Measurements from ENCODE around the gene CDR2.
A peak's percentile ranks its signal among the peaks of the same experiment; 100 is the strongest.
"Not testable (repeated sequence)": the region's sequence is repeated elsewhere in the genome, so short reads cannot be mapped to it uniquely, and the experiment has no call there.

CDR2 gene

DNA sequence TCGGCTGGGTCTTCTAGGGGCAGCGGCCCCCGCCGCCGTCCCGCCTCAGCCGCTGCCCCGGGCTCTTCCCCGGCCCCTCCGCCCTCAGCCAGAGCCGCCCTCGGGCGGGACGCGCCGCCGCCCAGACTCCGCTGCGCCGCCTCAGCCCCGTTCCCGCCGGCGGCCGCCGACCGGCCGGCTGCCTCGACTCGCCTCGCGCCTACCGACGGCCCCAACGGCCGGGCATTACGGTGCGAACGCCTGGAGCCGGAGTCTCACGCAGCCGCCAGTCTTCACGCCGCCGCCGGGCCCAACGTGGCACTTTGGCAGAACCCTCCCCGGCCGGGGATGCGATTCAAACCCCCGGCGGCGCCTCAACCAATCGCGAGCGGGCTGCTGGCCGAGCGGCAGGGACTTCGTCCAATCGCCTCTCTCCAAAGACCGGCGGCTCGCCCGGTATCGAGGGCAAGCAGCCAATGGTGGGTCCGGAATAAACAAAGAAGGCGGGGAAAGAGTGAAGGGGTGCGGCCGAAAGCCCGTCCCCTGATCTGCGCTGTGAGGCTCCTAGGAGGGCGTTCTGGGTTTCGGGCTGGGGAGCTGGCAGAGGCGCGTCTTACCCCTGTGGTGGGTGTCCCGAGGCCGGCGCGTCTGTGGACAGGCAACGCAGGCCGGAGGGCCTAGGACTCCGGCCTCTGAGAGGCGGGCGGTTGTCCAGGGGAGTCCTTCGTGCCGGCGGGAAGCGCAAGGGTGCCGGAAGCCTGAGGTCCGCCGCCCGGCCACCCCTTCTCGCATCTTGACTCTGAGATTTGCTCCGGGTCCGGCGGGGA, at the start of gene CDR2:
Gene CDR2, minus strand, starts transcription at position 309 of the 806 bp plus-strand sequence. CDS start 310 bp downstream, outside the sequence.
- DNase-seq (ENCODE audit: low read depth in 2 of 2), result peak; percentile 88 to 95

DNA sequence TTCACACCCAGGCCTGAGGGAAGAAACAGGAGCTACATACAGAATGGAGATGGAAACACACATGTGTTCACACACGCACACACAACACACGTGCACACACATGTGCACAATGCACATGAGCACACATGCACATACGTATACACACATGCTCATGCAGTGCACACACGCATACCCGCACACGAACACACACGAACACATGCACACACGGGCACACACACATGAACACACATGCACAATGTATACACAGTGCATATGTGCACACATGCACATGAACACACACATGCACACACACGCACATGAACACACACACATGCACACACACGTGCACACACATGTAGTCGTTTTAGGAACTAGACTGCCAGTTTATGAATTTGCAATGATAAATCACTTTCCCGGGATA, 49.3 kb upstream of the CDR2 start:
- no peak for DNase-seq (ENCODE audit: low read depth in 2 of 2)

DNA sequence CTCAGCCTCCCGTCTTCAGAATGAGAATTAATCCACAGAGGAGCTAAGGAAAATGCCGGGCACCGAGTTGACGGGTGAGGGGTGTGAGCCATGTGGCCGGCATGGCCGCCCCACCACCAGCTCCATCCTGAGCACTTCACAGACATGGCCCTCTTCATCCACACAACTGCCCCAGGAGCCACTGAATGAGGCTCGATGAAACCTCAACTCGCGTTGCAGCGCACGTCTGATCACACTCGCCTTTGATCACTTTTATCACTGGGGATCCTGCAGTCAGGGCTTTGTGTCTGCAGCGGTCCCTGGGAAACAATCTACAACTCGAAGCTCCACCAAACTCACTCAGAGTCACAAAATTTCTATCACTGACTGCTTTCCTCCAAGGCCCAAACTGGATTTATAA, 46.7 kb upstream of the CDR2 start:
- no peak for DNase-seq (ENCODE audit: low read depth in 2 of 2)

DNA sequence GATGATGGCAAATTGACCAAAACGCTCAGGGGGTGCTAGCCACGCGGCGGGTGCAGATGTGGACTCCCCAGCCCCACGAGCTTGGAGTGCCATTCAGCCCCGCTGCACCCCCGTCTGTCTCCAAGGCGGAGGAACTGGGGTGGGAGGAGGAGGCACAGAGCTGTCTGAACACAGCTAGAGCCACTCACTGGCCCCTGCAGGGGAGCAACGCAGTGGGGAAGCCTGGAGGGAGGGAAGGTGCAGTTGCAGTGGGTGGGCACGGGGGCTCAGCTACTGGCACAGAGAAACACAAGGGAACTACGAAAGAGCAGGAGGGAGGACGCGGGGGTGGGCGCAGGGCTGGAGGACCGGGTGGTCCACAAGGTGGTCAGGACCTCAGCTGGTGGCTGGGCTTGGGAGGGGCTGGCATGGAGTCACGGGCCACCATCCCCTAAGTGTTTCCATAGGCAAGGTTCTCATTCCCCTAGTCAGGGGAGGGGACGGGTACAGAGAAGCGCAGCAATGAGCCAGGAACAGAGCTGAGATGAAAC, 46.3 kb upstream of the CDR2 start:
- no peak for DNase-seq (ENCODE audit: low read depth in 2 of 2)

DNA sequence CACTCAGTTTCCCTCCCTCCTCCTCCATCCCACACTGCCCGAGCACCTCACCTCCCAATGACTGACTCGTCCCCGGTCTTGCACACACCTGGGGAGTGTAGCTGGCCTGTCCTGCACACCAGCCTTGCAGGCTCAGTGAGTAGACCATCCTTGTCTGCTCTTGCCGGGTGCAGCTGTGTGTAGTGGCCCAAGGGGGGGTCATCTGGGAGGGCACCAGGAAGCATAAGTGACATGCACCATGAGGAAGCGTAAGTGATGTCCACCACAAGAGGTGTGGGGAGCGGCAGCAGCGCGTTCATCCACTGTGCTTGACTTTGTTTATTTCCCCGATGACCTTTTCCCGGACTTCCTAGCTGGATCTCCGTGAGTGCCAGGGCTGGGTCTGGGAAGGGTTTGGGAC, 45.5 kb upstream of the CDR2 start:
- DNase-seq (ENCODE audit: low read depth in 2 of 2), result no peak

DNA sequence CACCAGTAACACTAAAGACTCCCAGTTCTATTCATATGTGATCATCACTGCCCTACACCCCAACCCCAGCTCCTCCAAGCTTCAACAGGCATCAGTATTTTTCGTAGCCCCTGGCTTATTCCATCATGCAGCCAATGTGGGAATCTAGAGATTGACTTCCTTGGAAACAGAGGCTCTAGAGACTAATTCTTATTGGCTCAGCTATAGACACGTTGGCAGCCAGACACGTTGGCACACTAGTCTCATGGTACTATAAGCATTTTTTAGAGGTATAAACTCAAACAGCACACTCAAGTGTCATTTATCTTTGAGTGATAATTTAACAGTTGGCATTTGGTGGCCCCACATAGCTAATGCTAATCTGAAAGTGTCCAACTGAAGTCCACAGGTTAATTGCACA, 44.4 kb upstream of the CDR2 start:
- DNase-seq (ENCODE audit: low read depth in 2 of 2), result no peak

DNA sequence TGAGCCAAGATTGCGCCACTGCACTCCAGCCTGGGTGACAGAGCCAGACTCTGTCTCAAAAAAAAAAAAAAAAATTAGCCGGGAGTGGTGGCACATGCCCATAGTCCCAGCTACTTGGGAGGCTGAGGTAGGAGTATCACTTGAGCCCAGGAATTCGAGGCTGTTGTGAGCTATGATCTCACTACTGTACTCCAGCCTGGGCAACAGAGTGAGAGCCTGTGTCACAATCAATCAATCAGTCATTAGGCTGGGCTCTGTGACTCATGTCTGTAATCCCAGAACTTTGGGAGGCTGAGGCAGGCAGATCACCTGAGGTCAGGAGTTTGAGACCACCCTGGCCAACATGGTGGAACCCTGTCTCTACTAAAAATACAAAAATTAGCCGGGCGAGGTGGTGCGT, 43.4 kb upstream of the CDR2 start:
- not testable (repeated sequence) for DNase-seq (ENCODE audit: low read depth in 2 of 2)

DNA sequence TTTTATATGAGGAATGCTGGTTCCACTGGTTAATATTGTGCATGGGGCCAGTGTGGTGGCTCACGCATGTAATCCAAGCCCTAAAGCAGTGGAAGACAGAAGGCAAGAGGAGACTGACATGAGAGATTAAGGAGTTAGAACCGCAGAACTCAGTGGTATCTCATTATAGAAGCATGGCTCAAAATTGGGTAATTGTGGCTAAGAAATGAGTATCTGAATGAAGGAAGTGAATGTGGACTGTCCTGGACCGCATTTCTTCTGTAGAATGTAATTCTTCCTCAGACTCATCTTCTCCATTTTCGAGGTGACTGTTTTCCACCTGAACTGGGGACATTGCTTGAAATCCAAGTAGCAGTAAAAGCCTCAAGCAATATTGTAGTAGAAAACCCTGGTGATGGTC, 42.6 kb upstream of the CDR2 start:
- DNase-seq (ENCODE audit: low read depth in 2 of 2), result no peak

DNA sequence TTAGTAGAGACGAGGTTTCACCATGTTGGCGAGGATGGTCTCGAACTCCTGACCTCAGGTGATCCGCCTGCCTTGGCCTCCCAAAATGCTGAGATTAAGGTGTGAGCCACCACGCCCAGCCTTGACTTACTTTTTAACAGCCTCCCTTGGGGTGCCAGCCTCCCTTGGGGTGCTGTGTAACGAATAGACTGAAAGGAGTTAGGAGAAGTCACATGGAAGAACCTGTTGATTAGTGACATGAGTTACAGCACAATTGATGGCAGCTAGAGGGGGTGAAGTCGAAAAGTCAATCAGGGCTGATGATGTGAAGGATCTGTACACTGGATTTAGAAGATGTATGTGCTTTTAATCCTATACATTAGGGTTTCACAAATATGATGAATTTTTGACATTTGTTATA, 39.4 kb upstream of the CDR2 start:
- DNase-seq (ENCODE audit: low read depth in 2 of 2), result no peak

DNA sequence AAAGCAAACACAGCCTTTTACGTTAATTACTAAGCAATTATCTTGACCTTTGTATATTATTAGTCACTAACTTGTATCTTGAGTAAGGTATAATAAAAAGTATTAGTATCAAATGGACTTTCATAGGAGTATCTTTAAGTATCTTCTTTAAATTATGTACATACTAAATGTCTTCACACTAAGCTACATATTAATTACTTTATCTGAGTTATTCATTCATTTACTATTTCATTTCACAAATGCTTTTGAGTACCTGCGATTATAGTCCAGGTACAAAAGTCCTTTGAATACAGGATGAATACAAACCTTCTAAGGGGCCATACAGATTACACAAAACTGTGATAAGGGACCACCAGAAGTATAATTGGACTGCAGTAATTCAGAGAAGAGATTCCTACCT, 33.1 kb upstream of the CDR2 start:
- no peak for DNase-seq (ENCODE audit: low read depth in 2 of 2)

DNA sequence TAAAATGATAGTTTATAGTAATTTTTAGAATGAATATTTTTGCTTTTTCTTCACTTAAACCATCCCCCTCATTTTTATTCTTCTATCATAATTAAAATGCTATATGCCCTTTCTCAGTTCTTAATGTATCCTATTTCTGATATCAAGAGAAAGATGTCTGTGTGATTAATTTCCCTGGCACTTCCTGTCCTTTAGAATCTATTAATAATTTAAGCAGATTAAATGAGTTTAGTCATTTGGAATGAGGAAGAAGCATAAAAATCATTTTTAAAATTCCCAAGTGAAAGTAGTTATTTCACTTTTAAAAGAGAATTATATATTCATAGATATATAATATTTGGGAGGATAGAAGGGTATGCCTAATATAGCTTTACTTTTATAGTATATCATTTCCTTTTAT, 27.8 kb upstream of the CDR2 start:
- DNase-seq (ENCODE audit: low read depth in 2 of 2), result no peak

DNA sequence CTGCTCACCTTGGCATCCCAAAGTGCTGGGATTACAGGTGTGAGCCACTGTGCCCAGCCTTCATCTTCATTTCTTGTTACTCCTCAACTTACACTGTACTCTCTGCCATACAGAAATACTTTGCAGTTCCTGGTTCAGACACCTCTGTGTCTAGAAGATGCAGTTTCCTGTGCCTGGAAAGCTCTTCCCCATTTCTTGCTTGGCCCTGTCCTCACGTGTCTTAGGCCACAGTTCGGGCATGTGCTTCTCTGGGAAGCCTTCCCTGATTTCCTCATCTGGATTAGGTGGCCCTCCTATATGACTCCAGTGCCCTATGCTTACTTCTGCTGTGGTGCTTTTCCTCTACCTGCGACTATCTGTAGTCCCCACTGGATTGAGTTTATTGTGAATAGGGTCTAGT, 26.5 kb upstream of the CDR2 start:
- no peak for DNase-seq (ENCODE audit: low read depth in 2 of 2)

DNA sequence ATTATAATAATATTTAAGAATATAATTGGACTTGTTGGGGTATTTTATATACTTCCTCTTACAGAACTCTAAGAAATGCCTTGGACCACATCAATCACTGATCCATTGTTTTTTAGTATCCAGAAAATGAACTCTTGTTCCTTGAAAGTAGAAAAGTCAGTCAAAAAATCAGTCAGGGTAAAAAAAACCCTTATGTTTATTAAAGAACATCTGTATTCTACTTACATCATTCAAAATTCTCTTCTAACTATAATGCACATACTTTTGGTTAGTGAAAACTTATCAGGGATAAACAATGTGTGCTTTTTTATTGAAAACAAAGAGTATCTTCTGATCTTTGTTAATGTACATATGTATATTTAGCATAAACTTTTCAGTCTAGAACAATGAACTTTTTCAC, 23.5 kb upstream of the CDR2 start:
- no peak for DNase-seq (ENCODE audit: low read depth in 2 of 2)

DNA sequence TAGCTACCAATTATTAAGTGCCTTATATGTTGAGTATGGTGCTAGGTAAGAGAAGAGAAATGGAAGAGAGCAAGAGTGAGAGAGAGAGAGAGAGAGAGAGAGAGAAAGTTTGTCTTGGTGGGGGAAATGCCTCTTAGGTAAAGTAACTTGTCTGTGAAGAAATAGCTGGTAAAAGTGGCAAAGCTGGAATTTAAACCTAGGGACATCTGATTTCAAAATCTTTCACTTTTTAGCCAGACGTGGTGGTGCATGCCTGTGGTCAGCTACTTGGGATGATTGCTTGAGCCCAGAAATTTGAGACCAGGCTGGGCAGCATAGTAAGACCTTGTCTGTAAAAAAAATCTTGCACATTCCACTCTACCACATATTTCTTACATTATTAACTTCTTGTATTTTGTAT, 23.0 kb upstream of the CDR2 start:
- DNase-seq (ENCODE audit: low read depth in 2 of 2), result no peak

DNA sequence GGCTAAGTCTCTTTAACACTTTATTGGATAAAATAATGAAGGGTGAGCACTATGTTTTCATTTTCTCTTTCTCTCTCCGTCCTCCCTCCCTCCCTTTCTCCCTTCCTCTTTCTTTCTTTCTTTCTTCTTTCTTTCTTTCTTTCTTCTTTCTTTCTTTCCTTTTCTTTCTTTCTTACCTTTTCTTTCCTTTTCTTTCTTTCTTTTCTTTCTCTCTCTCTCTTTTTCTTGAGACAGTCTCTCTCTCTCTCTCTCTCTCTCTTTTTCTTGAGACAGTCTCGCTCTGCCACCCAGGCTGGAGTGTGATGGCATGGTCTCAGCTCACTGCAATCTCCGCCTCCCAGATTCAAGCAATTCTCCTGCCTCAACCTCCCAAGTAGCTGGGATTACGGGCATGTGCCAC, 21.5 kb upstream of the CDR2 start:
- no peak for DNase-seq (ENCODE audit: low read depth in 2 of 2)

DNA sequence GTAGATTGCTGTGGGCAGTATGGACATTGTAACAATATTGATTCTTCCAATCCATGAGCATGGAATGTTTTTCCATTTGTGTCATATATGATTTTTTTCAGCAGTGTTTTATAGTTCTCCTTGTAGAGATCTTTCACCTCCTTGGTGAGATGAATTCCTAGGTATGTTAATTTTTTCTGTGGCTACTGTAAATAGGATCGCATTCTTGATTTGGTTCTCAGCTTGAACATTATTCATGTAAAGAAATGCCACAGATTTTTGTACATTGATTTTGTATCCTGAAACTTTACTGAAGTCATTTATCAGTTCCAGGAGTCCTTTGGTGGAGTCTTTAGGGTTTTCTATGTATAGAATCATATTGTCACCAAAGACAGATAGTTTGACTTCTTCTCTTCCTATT, 19.7 kb upstream of the CDR2 start:
- DNase-seq (ENCODE audit: low read depth in 2 of 2), result no peak

DNA sequence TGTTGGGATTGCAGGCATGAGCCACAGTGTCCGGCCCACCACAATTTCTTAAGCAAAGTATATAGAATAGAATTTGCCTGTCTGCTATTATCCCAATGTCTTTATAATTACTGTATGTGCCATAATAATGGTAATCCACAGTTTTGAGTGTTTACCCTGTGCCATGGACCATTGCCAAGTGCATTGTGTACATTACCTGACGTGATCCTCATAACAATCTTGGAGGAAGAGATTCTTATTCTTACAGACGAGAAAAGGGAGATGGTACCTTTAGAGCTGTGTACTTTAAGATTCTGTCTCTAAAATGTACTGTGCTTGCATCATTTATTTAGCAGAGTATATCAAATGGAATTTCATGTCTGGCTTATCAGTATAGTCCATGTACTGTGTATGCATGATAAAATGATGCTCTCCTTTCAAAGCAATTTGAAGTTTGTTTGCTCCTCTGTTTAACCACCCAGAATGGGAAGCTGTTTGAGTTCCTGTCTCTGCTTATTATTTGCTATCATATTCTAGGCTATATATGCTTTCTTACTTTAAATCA, 13.8 kb upstream of the CDR2 start:
- no peak for DNase-seq (ENCODE audit: low read depth in 2 of 2)

DNA sequence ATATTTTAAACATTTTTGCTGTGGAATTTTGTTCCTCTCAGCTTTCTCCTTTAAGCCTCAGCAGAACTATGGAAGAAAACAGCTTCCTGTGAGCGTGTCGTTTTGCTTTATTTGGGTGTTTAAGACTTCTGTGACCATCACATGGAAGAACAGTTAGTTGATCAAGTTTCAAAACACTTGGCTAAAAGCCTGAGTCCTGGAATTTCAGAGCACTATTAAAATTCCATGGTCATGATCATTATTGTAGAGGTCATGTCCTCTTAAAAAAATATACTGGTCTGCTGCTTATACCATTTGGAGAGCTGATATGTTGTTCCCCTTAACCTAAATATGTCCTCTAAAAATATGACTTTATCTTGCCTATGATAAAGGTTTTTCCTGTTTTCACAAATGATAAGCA, 12.6 kb upstream of the CDR2 start:
- no peak for DNase-seq (ENCODE audit: low read depth in 2 of 2)

DNA sequence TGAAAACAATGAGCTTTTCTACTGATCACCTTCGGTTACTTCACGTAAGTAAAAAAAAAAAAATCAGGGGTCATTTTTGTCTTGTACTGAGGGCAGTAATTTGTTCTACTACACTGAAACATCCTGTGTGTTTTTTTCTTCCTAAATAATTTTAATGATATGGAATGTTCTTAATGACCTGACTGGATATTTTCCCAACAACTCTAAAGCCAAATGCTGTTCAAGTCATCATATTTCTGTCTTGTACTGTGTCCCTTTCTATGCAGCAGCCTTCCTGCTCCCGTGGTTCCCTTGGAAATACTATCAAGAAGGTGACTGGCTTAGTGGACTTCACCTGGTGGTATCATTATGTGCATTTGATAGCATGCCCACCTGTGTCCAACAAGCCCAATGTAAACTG, 10.8 kb upstream of the CDR2 start:
- DNase-seq (ENCODE audit: low read depth in 2 of 2), result no peak

DNA sequence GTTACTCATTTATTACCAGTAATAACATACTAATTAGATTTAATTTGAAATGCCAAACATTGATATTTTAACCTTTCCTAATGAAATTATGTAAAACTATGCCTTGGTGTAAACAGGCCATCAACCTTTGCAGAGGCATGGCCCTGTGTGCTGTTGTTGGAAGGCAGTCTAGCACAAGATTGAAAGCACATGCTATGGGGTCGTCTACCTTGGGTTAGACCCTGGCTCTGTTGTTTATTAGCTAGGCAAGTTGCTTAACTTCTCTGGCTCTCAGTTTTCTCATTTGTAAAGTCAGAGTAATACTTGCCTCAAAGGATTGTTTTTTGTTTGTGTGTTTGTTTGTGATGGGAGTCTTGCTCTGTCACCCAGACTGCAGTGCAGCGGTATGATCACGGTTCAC, 9.4 kb upstream of the CDR2 start:
- DNase-seq (ENCODE audit: low read depth in 2 of 2), result no peak

DNA sequence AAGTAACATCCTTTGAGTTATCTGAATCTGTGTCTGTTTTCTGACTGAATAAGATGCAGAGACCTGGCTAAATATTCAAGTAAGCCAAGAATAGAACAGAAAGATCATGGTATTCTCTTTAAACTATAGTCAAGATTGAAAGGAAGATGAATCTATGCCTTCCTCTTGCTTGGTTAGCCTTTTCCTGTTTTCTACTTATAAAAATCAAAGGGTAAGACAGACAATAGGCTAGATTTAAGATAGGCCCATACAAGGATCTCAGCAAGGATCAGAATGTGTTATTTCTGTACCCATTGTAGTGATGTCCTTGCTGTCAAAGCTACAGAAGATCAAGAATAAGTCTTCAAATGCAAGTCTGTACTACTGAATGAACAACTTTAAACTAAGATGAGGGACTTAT, 7.0 kb upstream of the CDR2 start:
- DNase-seq (ENCODE audit: low read depth in 2 of 2), result no peak

DNA sequence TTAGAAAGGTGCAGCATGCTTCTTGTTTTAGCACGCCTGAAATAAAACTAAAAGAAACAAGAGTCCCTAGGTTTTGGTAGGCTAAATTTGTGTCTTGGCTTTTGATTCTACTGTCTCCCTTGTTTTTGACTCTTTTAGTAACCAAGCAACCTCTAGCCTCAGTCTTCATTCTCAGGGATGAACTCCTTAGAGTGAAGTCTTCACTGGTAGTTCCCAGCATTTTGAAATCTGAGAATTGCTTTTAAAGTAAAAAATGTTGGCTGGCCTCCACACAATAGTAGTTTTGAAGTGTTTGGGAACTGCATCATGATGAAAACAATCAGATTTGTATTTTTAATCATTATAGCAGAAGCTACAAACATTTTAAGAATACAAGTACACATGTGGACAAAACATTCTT, 6.1 kb upstream of the CDR2 start:
- no peak for DNase-seq (ENCODE audit: low read depth in 2 of 2)

DNA sequence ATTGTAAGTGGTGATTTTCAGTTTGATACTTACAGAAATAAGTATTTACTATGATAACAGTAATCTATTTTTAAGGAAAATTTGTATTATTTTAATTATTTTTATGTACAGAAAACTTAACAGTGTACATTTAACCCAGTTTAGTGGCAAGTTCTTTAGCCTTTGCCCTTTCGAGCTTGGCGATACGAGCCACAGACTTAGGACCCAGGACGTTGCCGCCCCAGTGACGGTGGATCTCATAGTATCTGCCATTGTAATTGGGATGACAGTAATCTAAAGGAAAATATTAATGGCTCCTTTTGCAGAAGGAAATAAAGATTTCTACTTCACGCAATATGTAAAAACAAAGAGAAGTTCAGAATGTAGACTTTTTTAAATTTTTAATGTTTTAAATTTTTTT, 5.2 kb upstream of the CDR2 start:
- no peak for DNase-seq (ENCODE audit: low read depth in 2 of 2)
